SIG-M5 (cell line): ENCODE measurements around the gene HECW1.

Experiments used
- DNase-seq: peaks from one replicate; lab custom pipeline; 2025; lab: John Stamatoyannopoulos, UW

HECW1 gene

DNA sequence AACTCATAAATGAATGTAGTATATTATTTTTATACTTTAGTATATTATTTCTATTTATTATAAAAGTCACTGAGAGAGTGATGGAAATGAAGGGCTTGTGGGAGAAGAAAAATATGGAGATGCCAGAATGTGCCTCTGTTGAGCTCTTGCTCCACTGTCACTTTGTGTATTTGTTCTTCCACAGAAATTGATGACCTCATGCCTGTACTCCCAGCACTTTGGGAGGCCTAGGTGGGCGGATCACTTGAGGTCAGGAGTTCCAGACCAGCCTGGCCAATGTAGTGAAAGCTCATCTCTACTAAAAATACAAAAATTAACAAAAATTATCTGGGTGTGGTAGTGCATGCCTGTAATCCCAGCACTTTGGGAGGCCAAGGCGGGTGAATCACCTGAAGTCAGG lies 394.0 kb downstream of the HECW1 start:
- no peak for DNase-seq

GRCh38 chr7:43508461-43508860 lies 396.0 kb downstream of the HECW1 start:
- DNase-seq, result no peak

DNA sequence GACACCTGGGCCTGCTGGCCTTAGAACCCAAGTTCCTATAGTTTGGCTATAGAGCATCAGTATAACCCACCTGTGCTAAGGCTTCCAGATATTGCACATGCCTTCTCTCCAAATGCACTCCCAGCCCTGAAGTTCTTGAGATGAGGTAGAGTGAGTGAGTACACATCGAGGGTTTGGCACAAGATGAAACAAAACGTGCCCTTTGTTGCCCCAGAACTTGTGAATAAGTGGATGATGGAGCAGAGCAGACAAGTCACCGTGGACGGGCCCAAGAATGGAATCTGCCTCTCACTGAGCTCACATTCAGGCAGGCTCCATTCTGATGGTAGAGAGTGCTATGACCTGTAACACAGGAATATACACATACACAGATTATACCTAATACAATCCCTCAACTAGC lies 397.5 kb downstream of the HECW1 start:
- no peak for DNase-seq

DNA sequence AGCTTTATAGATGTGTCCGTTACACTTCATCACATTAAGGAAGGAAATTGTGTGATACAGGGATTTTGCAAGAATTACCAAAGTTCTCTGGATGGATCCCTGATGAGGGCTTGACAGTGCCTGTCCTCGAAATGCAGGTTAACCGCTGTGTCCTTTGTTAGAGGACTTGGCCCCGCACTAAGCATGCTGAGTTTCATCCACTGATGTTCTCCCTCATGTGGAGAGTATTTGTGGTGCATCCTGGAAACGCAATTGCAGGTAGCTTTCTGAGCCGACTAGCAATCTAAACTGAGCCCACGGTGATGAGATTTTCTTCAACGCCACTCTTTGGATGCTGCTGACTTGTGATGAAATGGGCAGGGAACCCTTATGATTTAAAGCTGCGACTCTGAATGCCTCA lies 398.6 kb downstream of the HECW1 start:
- no peak for DNase-seq

GRCh38 chr7:43511769-43512515 lies 399.5 kb downstream of the HECW1 start:
- DNase-seq, result no peak

GRCh38 chr7:43513251-43513650 lies 400.8 kb downstream of the HECW1 start:
- DNase-seq, result no peak

- DNase-seq, result no peak
These were observed 404.3 kb downstream of the HECW1 start for GRCh38 chr7:43516581-43517342.

- no peak for DNase-seq
These were observed 405.0 kb downstream of the HECW1 start for GRCh38 chr7:43517464-43517863.

DNA sequence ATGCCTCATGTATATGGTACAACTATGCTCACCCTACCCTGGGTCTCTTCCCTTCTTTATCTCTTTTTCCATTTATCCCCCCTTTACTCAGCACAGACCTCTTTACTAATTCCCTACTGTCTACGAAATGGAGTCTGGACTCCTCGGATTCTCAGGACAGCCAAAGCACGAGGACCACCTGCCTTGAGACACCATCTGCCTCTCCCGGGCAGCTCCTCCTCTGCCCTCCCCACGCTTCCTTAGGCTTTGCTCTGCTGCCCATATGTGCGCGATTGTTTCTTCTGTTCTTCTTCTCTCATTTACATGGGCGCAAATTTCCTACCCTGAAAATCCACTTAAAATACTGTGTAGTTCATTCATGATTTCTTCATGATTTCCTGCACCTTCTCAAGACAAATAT lies 407.8 kb downstream of the HECW1 start:
- no peak for DNase-seq

DNA sequence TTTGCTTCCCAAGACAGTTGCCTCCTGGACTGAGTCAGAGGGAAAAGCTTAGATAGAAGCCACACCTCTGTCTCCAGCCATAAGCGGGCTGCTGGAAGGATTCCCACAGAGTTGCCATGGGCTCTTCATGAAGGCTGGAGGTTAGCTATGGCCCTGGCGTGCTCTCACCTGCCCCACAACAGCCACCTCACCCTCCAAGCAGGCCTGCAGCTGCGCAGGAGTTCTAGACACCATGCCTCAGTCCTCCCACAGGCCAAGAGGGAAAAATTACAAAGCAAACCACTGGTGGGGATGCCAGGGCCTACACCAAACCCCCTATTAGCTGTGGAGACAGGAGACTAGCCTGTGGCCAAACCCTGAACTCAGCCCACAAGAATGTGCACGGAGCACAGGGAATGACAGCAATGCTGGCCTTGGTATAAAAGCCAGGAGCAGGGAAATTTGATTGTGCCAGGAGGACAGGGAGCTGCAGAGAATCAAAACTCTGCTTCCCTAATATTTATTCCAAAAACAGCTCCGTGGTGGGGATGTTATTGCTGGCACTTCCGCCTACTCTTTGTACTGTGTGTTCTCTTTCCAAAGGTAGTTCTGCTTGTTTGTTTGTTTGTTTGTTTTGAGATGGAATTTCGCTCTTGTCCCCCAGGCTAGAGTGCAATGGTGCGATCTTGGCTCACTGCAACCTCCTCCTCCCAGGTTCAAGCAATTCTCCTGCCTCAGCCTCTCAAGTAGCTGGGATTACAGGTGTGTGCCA lies 410.1 kb downstream of the HECW1 start:
- DNase-seq, result no peak

- no peak for DNase-seq
These were observed 416.3 kb downstream of the HECW1 start for GRCh38 chr7:43528576-43529354.

DNA sequence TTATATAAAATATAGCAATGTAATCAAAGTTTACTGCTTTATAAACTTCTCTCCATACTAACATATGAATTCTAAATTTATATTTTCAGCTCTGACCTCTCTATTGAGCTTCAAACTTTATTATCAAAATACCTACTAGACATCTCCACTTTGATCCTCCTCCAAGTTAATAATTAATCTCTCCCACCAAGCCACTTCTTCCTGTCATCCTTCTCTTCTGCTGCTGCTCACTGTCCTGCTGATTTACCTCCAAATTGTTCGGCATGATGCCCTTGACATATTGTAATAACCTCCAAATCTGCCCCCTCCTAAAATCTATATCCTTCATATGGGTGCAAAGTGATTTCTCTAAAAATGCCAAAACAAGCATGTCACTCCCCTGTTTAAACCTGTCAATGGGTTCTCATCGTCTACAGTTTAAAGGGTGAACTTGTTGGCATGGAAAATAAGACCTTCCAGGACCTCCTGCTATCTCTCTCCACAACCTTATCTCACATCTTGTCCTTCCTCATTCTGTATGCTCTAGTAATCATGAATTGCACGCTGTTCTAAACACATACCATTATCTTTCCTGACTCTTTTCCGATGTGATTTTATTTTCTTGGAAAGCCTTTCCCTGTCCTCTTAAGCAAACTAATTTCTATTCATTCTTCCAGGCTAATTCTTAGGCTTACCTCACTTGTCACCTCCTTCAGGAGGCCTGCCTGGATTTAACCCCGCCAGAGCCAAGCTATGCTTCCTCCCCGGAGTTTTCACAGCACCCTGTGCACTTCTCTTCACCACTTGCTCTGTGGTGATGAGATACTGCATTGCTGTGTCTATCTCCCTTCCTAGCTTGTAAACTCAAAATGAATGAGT lies 418.3 kb downstream of the HECW1 start:
- no peak for DNase-seq

DNA sequence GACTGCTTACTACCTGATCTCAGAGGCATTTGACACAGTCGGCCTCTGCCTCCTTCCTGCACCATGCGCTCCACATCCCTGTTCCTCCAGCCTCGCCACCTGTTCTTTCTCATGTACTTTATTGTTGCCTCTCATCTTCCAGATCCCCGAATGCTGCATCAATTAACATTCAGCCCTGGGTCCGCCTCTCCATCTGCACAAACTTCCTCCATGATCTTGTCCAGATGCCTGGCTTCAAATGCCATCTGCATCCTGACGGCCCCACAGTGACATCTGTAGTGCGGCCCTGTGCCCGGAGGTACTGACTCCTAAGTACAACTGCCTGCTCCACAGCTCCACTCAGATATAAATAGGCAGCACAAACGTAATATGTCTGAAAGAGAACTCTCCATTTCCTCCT lies 419.3 kb downstream of the HECW1 start:
- no peak for DNase-seq

- no peak for DNase-seq
These were observed 421.5 kb downstream of the HECW1 start for GRCh38 chr7:43533801-43534479.

GRCh38 chr7:43535031-43535451 lies 422.6 kb downstream of the HECW1 start:
- DNase-seq, result no peak

- no peak for DNase-seq
These were observed 423.6 kb downstream of the HECW1 start for GRCh38 chr7:43535810-43536585.

DNA sequence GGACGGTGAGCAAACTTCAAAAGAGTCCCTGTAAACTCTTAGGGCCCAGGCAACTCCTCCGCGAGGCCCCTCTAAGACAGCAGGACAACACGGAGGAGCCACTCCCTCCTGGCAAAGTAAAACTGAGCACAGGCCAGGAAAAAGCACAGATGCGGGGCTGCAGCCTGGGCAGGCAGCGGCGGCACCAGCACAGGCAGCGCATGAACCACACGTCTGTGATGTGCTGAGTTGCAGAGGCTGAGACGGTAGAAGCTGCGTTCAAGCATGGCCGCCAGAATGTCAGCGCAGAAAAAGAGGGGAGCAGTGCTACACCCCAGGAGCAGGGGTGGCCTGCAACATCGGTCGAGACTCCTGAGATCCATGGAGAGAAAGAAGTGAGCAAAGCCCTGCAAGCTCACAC lies 424.3 kb downstream of the HECW1 start:
- DNase-seq, result no peak

GRCh38 chr7:43537765-43538403 lies 425.4 kb downstream of the HECW1 start:
- DNase-seq, result no peak

DNA sequence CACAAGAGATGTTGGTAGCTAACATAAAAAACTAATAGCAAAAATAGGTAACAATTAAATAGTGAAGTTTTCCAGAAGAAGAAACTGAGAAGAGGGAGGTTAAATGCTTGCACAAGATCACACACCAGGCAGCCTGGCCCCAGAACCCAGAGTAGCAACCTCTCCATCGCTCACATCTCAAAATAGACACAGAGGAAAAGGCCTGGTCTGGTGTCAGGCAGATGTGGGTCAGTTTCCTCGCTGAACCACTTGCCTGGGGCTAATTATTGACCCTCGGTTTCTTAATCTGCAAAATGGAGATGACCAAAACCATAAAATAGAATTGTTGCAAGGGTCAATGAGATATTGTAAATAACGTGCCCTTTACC lies 425.9 kb downstream of the HECW1 start:
- no peak for DNase-seq
